ENCODE data around the gene NUP210.

Gene NUP210

DNA sequence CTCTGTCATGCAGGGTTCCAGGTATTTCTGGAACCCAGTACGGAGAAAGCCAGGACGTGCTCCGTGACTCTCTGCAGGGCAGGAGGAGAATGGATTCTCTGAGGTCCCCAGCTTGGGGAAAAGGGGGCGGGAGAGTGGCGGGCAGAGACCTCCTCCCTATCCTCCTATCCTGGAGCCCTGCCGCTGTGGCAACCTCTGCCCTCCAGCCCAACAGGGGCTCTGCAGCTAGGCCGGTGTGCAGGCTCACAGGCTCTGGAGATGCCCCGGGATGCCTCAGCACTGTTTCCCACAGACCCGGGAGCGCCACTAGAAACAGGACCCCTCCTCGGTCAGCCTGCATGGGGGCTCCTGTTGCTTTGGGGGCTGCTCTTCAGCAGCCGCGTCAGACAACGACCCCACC is 43.1 kb downstream of the NUP210 start:
- DNase-seq (ENCODE audit: low read depth in 2 of 3, low spot score in 1 of 3) = no peak

DNA sequence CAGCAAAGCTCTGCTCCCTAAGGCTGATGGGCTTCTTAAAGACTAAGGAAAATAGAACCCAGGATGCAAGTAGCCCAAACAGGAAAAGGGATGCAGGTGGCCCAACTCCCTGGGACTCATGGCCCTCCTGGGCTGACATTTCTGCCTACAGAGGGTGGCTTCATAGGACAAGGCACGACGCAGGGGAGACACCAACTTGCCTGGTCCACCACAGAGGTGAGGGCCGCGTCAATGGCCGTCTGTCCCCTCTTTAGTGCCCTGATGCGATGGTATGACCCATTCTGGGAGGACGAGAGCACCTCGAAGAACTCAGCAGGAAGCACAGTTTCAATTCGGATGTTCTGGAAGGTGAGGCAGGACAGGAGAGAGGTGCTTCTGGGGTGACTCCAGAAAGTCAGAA is 44.0 kb downstream of the NUP210 start:
- no peak for DNase-seq (ENCODE audit: low read depth in 2 of 3, low spot score in 1 of 3)

- no peak for DNase-seq (ENCODE audit: low read depth in 2 of 3, low spot score in 1 of 3)
Observed at GRCh38 chr3:13375464-13375863, 44.7 kb downstream of the NUP210 start.

DNA sequence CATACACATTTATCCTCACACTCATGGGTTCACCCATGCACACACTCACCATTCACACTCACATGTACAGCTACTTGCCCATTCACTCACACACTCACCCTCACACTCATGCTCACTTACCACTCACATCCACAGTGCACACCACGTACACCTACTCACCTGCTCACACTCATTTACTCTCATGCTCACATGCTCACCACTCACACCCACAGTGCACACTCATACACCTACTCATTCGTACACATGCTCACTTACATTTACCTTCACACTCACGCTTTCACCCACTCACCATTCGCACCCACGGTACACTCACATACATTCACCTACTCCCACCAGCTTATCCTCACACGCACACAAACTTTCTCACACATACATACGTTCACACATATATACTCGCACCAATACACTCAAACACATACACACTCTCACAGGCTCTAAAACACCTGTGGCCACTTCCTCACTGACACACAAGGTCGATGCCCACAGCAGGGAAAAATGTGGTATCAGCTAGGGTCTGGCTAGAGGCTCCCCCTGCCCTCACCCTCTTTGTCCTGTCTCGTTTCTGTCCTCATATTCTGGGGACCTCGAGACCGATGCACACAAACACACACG is 46.0 kb downstream of the NUP210 start:
- no peak for DNase-seq (ENCODE audit: low read depth in 2 of 3, low spot score in 1 of 3)

DNA sequence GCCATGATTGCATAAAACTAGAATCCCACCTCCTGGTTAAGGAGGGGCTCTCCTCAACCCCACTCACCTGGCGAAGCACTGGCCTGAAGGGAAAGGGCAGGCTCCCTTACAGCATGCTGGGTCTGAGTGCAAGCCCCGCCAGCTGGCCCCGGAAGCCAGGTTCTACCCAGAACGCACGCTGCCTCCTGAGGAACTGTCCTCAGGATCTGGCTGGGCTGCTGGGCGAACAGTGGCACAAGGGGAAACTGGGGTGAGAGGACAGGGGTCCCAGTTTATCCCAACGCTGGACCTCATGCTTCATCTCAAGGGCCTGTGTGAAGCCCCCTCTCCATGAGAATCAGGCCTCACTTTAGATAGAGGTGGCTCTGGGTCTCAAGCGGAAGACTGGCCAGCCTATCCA is 47.5 kb downstream of the NUP210 start:
- DNase-seq (ENCODE audit: low read depth in 2 of 3, low spot score in 1 of 3) = no peak

DNA sequence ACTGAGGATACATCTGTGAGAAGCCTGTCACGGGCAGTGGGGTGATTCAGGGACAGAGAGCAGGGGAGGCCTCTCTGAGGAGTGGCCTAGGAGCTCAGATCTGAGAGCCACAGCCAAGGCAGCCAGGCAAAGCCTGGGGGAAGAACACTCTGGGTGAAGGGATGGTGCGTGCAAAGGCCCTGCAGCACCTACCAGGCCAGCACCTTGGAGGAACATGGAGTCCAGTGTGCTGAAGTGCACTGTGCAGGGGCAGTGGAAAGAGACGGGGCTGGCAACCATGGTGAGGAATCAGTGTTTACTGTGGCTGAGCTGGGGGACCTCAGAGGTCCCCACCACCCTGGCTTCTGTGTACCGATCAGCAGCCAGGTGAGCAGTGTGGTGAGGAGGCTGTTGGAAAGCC is 48.0 kb downstream of the NUP210 start:
- no peak for DNase-seq (ENCODE audit: low read depth in 2 of 3, low spot score in 1 of 3)

GRCh38 chr3:13371100-13372075 is 48.7 kb downstream of the NUP210 start:
- DNase-seq (ENCODE audit: low read depth in 2 of 3, low spot score in 1 of 3) = no peak

DNA sequence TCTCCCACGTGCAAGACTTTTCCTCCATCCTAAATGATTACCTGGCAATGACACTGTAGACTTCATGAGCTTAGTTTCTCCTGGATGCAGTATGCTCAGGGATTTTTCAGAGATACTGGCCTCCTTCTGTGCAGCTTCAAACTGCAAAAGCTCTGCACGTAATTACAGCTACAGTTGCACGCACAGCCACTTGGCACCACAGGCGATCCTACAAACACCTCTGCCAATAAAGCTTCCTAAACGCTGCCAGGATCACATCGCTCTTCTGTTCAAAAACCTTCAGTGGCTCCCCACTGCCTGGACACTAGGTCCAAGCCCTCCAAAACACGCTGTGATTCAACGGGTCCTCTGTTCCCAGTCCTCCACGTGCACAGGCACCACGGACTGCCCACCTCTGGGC is 49.5 kb downstream of the NUP210 start:
- no peak for DNase-seq (ENCODE audit: low read depth in 2 of 3, low spot score in 1 of 3)

- no peak for DNase-seq (ENCODE audit: low read depth in 2 of 3, low spot score in 1 of 3)
Observed at GRCh38 chr3:13370055-13370454, 50.1 kb downstream of the NUP210 start.

DNA sequence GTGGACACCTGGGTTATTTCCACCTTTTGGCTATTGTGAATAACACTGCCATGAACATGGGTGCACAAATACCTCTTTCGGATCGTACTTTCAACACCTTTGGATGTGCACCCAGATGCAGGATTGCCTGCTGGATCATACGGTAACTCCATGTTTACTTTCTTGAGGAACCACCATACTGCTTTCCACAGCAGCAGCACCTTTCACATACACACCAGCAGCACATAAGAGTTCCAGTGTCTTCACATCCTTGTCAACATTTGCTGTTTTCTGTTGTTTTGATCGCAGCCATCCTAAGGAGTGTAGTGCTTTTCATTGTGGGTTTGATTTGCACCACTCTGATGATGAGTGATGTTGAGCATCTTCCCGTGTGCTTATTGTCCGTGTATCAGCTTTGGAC is 51.3 kb downstream of the NUP210 start:
- no peak for DNase-seq (ENCODE audit: low read depth in 2 of 3, low spot score in 1 of 3)

DNA sequence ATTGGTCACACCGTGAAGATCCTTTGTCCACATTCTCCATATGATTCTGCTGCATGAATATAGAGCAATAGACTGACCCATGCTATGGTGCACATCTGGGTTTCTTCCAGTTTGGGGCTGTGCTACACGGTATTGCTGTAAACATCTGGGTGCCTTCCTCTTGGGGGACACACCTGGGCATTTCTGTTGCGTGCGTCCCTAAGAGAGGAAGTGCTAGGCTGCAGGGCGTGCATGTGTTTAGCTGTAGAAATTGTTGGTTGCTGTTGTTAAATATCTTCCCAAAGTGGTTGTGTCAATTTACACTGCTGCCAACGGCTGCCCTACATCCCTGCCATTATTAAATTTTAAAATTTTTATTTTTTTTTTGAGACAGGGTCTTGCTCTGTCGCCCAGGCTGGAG is 52.4 kb downstream of the NUP210 start:
- no peak for DNase-seq (ENCODE audit: low read depth in 2 of 3, low spot score in 1 of 3)

GRCh38 chr3:13365390-13366379 is 54.4 kb downstream of the NUP210 start:
- DNase-seq (ENCODE audit: low read depth in 2 of 3, low spot score in 1 of 3) = no peak

DNA sequence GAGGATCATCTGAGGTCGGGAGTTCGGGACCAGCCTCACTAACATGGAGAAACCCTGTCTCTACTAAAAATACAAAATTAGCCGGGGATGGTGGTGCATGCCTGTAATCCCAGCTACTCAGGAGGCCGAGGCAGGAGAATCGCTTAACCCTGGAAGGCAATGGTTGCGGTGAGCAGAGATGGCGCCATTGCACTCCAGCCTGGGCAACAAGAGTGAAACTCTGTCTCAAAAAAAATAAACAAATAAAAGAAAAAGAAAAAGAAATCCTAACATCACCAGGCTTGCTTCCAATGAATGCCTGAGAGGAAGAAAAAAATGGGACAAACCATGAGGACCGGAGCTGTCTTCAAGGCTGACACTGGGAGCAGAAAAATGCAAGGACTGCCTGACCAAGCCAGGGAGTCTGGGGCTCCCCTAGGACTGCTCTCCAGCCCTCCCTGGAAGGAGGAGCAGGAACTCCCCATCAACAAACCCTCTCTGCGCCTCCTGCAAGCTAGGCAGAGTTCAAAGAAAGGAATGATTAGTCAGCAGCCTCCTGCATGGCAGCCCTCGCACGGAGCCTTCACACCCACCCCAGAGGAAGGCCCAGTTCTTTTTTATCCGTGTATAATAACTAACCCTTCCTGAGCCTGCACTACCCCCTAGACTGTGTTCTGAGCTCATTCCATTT is 55.4 kb downstream of the NUP210 start:
- no peak for DNase-seq (ENCODE audit: low read depth in 2 of 3, low spot score in 1 of 3)

DNA sequence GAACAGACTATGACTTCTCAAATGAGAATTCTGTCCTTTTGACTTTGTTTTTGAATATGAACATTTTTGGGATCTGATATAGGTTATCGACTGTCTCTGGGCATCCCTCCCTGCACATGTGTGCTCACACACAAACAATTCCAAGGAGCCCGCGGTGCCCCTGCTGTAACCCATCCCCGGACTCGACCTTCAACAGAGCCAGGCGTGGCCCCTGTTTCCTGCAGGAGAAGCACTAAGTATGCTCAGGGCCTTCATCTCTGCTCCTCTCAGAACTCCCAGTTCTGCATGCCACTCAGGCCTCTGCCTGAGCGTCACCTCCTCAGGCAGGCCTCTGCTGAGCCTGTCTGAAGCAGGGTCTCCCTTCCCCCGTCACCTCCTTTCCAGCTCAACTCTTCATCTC is 57.6 kb downstream of the NUP210 start:
- DNase-seq (ENCODE audit: low read depth in 2 of 3, low spot score in 1 of 3) = no peak

DNA sequence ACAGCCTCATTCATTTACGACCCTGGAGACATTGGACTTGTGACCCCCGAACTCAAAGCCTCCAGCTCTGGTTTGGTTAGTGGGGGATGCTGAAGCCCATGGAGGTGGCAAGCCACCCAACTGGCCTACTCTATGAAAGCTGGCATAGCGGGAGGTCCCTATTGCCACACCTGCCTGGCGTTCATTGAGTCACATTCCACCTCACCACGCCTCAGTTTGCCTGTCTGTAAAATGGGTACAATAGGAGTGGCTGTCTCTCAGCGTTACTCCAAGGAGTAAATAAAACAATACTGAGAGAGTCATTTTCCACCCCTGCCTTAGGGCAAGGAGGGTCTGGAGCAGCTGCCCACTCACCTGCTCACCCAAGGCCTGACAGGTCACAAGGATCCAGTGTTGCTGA is 60.2 kb downstream of the NUP210 start:
- DNase-seq (ENCODE audit: low read depth in 2 of 3, low spot score in 1 of 3) = no peak

DNA sequence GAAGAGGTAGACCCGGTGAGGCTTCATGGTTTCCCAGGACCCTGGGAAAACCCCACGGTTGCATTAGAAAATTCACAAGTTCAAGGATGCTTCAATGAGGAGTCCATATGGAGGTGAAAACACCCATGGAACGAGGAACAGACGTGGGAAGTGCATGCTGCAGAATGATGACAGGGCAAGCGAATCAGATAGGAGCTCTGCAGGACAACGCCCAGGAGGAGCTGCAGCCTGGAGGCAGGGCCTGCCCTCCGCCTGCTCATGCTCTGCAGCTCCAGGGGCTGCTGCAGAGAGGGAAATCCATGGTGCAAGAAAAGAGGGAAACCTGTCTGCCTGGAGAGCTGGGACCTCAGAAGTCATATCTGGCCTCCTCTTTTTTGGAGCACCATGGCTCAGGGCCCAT is 61.5 kb downstream of the NUP210 start:
- no peak for DNase-seq (ENCODE audit: low read depth in 2 of 3, low spot score in 1 of 3)

- no peak for DNase-seq (ENCODE audit: low read depth in 2 of 3, low spot score in 1 of 3)
Observed at GRCh38 chr3:13358051-13358450, 62.1 kb downstream of the NUP210 start.

DNA sequence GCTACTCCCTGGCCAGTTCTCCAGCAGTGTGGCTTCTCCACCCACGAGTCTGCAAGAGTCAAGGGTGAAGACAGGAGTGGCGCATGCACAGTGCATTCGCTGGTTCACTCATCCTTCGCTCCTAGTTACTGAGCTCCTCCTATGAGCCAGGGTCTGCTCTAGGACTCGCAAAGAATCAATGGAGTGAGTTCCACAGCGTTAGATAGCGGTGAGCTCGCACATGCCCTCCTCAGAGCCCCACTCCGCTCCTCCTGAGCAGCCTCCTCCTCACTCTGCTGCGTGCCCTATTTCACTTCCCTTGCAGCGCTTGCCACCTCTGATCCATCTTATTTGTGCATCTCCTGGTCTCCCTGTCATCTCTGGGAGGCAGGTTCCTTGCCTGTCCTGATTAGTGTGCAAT is 63.0 kb downstream of the NUP210 start:
- no peak for DNase-seq (ENCODE audit: low read depth in 2 of 3, low spot score in 1 of 3)

GRCh38 chr3:13353936-13354542 is 66.1 kb downstream of the NUP210 start:
- no peak for DNase-seq (ENCODE audit: low read depth in 2 of 3, low spot score in 1 of 3)

GRCh38 chr3:13353506-13353905 is 66.6 kb downstream of the NUP210 start:
- no peak for DNase-seq (ENCODE audit: low read depth in 2 of 3, low spot score in 1 of 3)
